ENCODE data around the gene GUCA1C. TPM values are rescaled to one million over a fixed set of nuclear protein-coding genes. Genes with fewer than 3 reads are reported as not detected.

GUCA1C gene
- total and polyA plus RNA-seq, 2 of the 13 experiments (the other 11 are each of a cell fraction or from before 2014, with no cell fraction given), result not detected

- DNase-seq (ENCODE audit: low spot score) (no peak), FAIRE-seq (no peak), ATAC-seq (no peak)
- H3K4me1 ChIP-seq (ENCODE audit: insufficient read depth, low read length), result no peaks in the 10 kb centered on the region
- 0% methylated on average over 2 of the region's 2 CpGs for WGBS (ENCODE audit: low lambda C conversion rate)
- in situ Hi-C loops (cut with HindIII; ENCODE audit: extremely low pct_ligation_motif_present, low pct_unique_long_range_greater_than_20kb), result no loop called here
- no peaks in the 10 kb centered on the region for H3K79me2 ChIP-seq (ENCODE audit: insufficient read depth, low read length)
- ChIA-PET CTCF (ENCODE audit: low intra/inter-chr PET ratio, low total read pairs) (no interaction called here), POLR2A (no interaction called here)
- no peaks in the 10 kb centered on the region for H3K9me3 ChIP-seq (ENCODE audit: low read length)
- H3K27me3 ChIP-seq (ENCODE audit: control insufficient read depth in 1 of 2, insufficient read depth in 2 of 2, low read length in 2 of 2), result no peaks in the 10 kb centered on the region
- no peaks in the 10 kb centered on the region for H4K20me1 ChIP-seq (ENCODE audit: insufficient read depth, low read length)
- BruUV-seq (replicated peaks), result no TSS peak
- no peak overlapping the region for H3K4me2 ChIP-seq (ENCODE audit: low read depth, low read length)
- H3K9ac ChIP-seq (ENCODE audit: insufficient read depth, low read depth, low read length), result no peak overlapping the region
- H3K4me3 ChIP-seq (replicated peaks in 1 of 3; ENCODE audit: insufficient read depth in 1 of 3, low read depth in 2 of 3, low read length in 3 of 3), result no peak overlapping the region
- H2AFZ ChIP-seq (ENCODE audit: low read length), result no peak overlapping the region
- intact Hi-C loops (cut with micrococcal nuclease; ENCODE audit: unreplicated experiment), result no loop called here
- no peaks in the 10 kb centered on the region for H3K36me3 ChIP-seq (replicated peaks in 1 of 2; ENCODE audit: control insufficient read depth in 1 of 2, insufficient read depth in 2 of 2, low read length in 2 of 2)
- no peak overlapping the region for H3K27ac ChIP-seq (ENCODE audit: extremely low read length, insufficient read depth, low read length)
- TF ChIP-seq NBN (conservative IDR thresholded peaks at IDR 0.05), result no peak
- TF ChIP-seq, protein P1, sequence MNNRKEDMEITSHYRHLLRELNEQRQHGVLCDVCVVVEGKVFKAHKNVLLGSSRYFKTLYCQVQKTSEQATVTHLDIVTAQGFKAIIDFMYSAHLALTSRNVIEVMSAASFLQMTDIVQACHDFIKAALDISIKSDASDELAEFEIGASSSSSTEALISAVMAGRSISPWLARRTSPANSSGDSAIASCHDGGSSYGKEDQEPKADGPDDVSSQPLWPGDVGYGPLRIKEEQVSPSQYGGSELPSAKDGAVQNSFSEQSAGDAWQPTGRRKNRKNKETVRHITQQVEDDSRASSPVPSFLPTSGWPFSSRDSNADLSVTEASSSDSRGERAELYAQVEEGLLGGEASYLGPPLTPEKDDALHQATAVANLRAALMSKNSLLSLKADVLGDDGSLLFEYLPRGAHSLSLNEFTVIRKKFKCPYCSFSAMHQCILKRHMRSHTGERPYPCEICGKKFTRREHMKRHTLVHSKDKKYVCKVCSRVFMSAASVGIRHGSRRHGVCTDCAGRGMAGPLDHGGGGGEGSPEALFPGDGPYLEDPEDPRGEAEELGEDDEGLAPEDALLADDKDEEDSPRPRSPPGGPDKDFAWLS (CRISPR knock-in tag; IDR thresholded peaks at IDR 0.05; ENCODE audit: borderline replicate concordance), result no peak
- TF ChIP-seq, protein P2, sequence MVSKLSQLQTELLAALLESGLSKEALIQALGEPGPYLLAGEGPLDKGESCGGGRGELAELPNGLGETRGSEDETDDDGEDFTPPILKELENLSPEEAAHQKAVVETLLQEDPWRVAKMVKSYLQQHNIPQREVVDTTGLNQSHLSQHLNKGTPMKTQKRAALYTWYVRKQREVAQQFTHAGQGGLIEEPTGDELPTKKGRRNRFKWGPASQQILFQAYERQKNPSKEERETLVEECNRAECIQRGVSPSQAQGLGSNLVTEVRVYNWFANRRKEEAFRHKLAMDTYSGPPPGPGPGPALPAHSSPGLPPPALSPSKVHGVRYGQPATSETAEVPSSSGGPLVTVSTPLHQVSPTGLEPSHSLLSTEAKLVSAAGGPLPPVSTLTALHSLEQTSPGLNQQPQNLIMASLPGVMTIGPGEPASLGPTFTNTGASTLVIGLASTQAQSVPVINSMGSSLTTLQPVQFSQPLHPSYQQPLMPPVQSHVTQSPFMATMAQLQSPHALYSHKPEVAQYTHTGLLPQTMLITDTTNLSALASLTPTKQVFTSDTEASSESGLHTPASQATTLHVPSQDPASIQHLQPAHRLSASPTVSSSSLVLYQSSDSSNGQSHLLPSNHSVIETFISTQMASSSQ (IDR thresholded peaks at IDR 0.05; ENCODE audit: low read depth), result no peak
- TF ChIP-seq, protein P2 (CRISPR knock-in tag; IDR thresholded peaks at IDR 0.05; ENCODE audit: borderline replicate concordance), result no peak
- TF ChIP-seq, protein P3, sequence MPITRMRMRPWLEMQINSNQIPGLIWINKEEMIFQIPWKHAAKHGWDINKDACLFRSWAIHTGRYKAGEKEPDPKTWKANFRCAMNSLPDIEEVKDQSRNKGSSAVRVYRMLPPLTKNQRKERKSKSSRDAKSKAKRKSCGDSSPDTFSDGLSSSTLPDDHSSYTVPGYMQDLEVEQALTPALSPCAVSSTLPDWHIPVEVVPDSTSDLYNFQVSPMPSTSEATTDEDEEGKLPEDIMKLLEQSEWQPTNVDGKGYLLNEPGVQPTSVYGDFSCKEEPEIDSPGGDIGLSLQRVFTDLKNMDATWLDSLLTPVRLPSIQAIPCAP (CRISPR knock-in tag; IDR thresholded peaks at IDR 0.05; ENCODE audit: low read depth), result no peak
- peak; percentile 90 for TF ChIP-seq CREB1 (IDR thresholded peaks at IDR 0.05)
- TF ChIP-seq CREB1 (CRISPR knock-in tag; IDR thresholded peaks at IDR 0.05), result no peak
- TF ChIP-seq TCF12 (IDR thresholded peaks at IDR 0.05), result no peak
- no peak for TF ChIP-seq TCF12 (CRISPR knock-in tag; IDR thresholded peaks at IDR 0.05)
- no peak for TF ChIP-seq GABPB1 (CRISPR knock-in tag; IDR thresholded peaks at IDR 0.05)
- peak; percentile 89 for TF ChIP-seq ATF7 (IDR thresholded peaks at IDR 0.05)
- no peak for TF ChIP-seq ATF7 (CRISPR knock-in tag; IDR thresholded peaks at IDR 0.05)
- TF ChIP-seq ZNF441 (CRISPR knock-in tag; IDR thresholded peaks at IDR 0.05; ENCODE audit: borderline replicate concordance), result no peak
- TF ChIP-seq YEATS4 (CRISPR knock-in tag; IDR thresholded peaks at IDR 0.05; ENCODE audit: borderline replicate concordance), result no peak
- no peak for TF ChIP-seq CERS6 (CRISPR knock-in tag; IDR thresholded peaks at IDR 0.05)
- no peak for TF ChIP-seq ZNF777 (CRISPR knock-in tag; IDR thresholded peaks at IDR 0.05)
- TF ChIP-seq, protein P4, sequence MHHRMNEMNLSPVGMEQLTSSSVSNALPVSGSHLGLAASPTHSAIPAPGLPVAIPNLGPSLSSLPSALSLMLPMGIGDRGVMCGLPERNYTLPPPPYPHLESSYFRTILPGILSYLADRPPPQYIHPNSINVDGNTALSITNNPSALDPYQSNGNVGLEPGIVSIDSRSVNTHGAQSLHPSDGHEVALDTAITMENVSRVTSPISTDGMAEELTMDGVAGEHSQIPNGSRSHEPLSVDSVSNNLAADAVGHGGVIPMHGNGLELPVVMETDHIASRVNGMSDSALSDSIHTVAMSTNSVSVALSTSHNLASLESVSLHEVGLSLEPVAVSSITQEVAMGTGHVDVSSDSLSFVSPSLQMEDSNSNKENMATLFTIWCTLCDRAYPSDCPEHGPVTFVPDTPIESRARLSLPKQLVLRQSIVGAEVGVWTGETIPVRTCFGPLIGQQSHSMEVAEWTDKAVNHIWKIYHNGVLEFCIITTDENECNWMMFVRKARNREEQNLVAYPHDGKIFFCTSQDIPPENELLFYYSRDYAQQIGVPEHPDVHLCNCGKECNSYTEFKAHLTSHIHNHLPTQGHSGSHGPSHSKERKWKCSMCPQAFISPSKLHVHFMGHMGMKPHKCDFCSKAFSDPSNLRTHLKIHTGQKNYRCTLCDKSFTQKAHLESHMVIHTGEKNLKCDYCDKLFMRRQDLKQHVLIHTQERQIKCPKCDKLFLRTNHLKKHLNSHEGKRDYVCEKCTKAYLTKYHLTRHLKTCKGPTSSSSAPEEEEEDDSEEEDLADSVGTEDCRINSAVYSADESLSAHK (CRISPR knock-in tag; IDR thresholded peaks at IDR 0.05; ENCODE audit: borderline replicate concordance), result no peak
Observed at GRCh38 chr3:108976058-108976457, 22.4 kb upstream of the GUCA1C start.
